Ascending aorta (tissue), 2 donors: ENCODE measurements around the gene RSPRY1. TPM values are rescaled to one million over a fixed set of nuclear protein-coding genes. Genes with fewer than 3 reads are reported as not detected.

Experiments used
- DNase-seq, 2 donors: peaks; one replicate each; pipeline ENCODE4 v3.0.0-alpha.2; 2019; ENCODE audit warnings: low spot score in 2 of 2
- H3K27ac ChIP-seq, 2 donors: fragments of 200-600 bp; sonication (generic); one replicate each; pipeline ENCODE4 v1.5.1; 2016 to 2017; ENCODE audit warnings: mild to moderate bottlenecking in 1 of 2
- H3K27me3 ChIP-seq: fragments of 200-600 bp; sonication (generic); one replicate; pipeline ENCODE4 v1.5.1; 2017
- H3K36me3 ChIP-seq, 2 donors: fragments of 200-600 bp; sonication (generic); one replicate each; pipeline ENCODE4 v1.5.1; 2016
- H3K4me1 ChIP-seq, 2 donors: fragments of 200-600 bp; sonication (generic); one replicate each; pipeline ENCODE4 v1.5.1; 2016 to 2017; ENCODE audit warnings: mild to moderate bottlenecking in 1 of 2
- H3K4me3 ChIP-seq, 2 donors: fragments of 200-600 bp; sonication (generic); one replicate each; pipeline ENCODE4 v1.5.1; 2016 to 2017; ENCODE audit warnings: mild to moderate bottlenecking in 1 of 2
- H3K9me3 ChIP-seq, 2 donors: fragments of 200-600 bp; sonication (generic); one replicate each; pipeline ENCODE4 v1.5.1; 2016
- CTCF ChIP-seq, 3 experiments: fragments of 200-600 bp in 2 of 3; fragments of 450-650 bp in 1 of 3; sonication (generic) in 2 of 3; IDR thresholded peaks; one replicate each; pipeline ENCODE4 v1.5.1; 2016 to 2019; ENCODE audit warnings: antibody characterized with exemption in 3 of 3, mild to moderate bottlenecking in 1 of 3, moderate library complexity in 1 of 3
- intact Hi-C: fragments of 100-400 bp; cut with DNase I; formaldehyde crosslinking; loops from one replicate; pipeline ENCODE4 v1.15.1; 2023
- total RNA-seq: library from RNA; depleted of rRNA; stranded (reverse); fragments of >200 nt; gene quantifications from one replicate; pipeline ENCODE4 v1.1.0, GENCODE V29; 2016

RSPRY1 gene
- total RNA-seq, 1 donor from 2014 or later: 29.3 TPM

- intact Hi-C loops: no loop called here
- Histone ChIP-seq H3K27me3 (no peaks in the 10 kb centered on the region), H3K9me3 (no peaks in the 10 kb centered on the region), H3K4me1 (no peaks in the 10 kb centered on the region), H3K27ac (no peak overlapping the region), H3K36me3 (peaks cover 45 to 67% of the 10 kb centered on the region in 2 donors), H3K4me3 (no peak overlapping the region)
- no peak for DNase-seq
- no peak for TF ChIP-seq CTCF (IDR thresholded peaks at IDR 0.05)
Observed at GRCh38 chr16:57157533-57157932, 28.6 kb upstream of the RSPRY1 start.

DNA sequence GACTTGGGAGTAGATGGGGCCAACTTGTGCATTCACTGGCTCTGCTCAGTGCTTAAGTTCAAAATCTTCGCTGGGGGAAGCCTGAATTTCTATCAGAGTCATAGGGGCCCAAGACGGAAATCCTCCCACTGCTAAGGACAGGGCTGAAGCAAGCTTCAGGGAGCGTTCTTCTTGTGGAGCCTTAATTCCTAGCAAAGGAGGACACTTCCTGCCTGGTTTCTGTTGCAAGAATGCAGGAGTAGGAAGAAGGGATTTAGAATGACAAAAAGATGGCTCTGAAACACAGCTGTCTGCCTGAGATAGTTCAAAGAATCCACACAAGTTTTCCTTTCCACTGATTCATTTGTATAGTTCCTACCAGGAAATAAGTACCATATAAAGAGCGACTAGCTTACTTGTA, 26.7 kb upstream of the RSPRY1 start:
- Histone ChIP-seq H3K27me3 (no peaks in the 10 kb centered on the region), H3K4me1 (no peaks in the 10 kb centered on the region), H3K27ac (no peak overlapping the region), H3K9me3 (no peaks in the 10 kb centered on the region), H3K36me3 (peaks cover 33 to 67% of the 10 kb centered on the region in 2 donors), H3K4me3 (no peak overlapping the region)
- no peak for DNase-seq
- TF ChIP-seq CTCF (IDR thresholded peaks at IDR 0.05): no peak
- intact Hi-C loops: no loop called here

DNA sequence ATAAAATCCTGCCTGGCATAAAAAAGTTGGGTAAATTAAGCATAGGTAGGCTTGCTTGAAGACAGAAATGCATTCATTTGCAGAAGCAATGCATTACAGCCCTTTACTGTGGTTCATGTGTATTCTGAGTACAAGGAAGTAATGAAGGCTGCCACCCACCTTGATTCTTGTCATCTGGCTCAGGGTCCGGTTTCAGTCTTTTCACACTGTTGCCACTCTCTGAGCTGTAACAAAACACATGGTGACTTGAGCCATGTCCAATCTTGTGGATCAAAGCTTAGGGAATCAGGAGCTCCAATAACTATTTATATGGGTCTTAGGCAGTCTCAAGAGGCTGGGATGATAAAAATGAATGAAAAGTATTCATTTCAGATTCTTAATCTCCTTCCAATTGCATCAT, 22.3 kb upstream of the RSPRY1 start:
- no peak overlapping the region for H3K4me3 ChIP-seq
- DNase-seq: no peak
- intact Hi-C loops: no loop called here
- TF ChIP-seq CTCF (IDR thresholded peaks at IDR 0.05): no peak
- peaks cover 26 to 64% of the 10 kb centered on the region in 2 donors for H3K36me3 ChIP-seq
- no peaks in the 10 kb centered on the region for H3K27me3 ChIP-seq
- no peaks in the 10 kb centered on the region for H3K4me1 ChIP-seq
- H3K9me3 ChIP-seq: no peaks in the 10 kb centered on the region
- H3K27ac ChIP-seq: no peak overlapping the region

- intact Hi-C loops: no loop called here
Observed at GRCh38 chr16:57165483-57165882, 20.6 kb upstream of the RSPRY1 start.

GRCh38 chr16:57165938-57166337, 20.2 kb upstream of the RSPRY1 start:
- Histone ChIP-seq H3K36me3 (peaks cover 26 to 75% of the 10 kb centered on the region in 2 donors), H3K27ac (no peak overlapping the region), H3K4me1 (no peaks in the 10 kb centered on the region), H3K9me3 (no peaks in the 10 kb centered on the region), H3K4me3 (no peak overlapping the region), H3K27me3 (no peaks in the 10 kb centered on the region)
- TF ChIP-seq CTCF (IDR thresholded peaks at IDR 0.05): no peak
- intact Hi-C loops: no loop called here
- DNase-seq: no peak

More at GRCh38 chr16:57165483-57165882, 20.6 kb upstream of the RSPRY1 start:
- H3K4me1 ChIP-seq: no peaks in the 10 kb centered on the region
- DNase-seq: no peak
- H3K27me3 ChIP-seq: no peaks in the 10 kb centered on the region
- H3K9me3 ChIP-seq: no peaks in the 10 kb centered on the region
- peaks cover 25 to 71% of the 10 kb centered on the region in 2 donors for H3K36me3 ChIP-seq
- no peak for TF ChIP-seq CTCF (IDR thresholded peaks at IDR 0.05)
- H3K27ac ChIP-seq: no peak overlapping the region
- no peak overlapping the region for H3K4me3 ChIP-seq

GRCh38 chr16:57166451-57166850, 19.7 kb upstream of the RSPRY1 start:
- Histone ChIP-seq H3K4me1 (no peaks in the 10 kb centered on the region), H3K27me3 (no peaks in the 10 kb centered on the region), H3K4me3 (no peak overlapping the region), H3K27ac (no peak overlapping the region), H3K36me3 (peaks cover 32 to 80% of the 10 kb centered on the region in 2 donors), H3K9me3 (no peaks in the 10 kb centered on the region)
- intact Hi-C loops: no loop called here
- no peak for DNase-seq
- TF ChIP-seq CTCF (IDR thresholded peaks at IDR 0.05): no peak
